ENCODE measurements around the gene ATAD3B.
"Not testable (repeated sequence)": the region's sequence is repeated elsewhere in the genome, so short reads cannot be mapped to it uniquely, and the experiment has no call there.

ATAD3B gene

GRCh38 chr1:1482856-1483255, 11.3 kb downstream of the ATAD3B start:
- no peak for TF ChIP-seq CTCF (IDR thresholded peaks at IDR 0.05; ENCODE audit: low read depth, low read length, missing control alignments)
- no peak overlapping the region for H3K4me3 ChIP-seq (replicated peaks; ENCODE audit: low read depth, low read length)
- no peak for DNase-seq (ENCODE audit: extremely low read depth, low read depth)

DNA sequence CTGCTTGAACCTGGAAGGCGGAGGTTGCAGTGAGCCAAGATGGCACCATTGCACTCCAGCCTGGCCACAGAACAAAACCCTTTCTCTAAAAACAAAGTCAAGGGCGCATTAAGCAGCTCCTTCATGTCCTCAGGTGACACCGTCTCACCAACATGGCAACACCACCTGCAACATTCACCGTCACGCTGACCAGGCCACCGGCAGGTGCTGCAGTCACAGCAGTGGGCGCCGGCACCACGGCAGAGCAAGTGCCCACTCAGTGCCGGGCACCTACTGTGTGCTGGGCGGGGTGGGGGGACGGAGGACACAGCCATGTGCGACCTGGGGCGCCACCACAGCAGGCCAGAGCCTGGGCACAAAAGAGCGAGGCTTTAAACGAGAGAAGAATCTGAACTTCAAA, 12.1 kb downstream of the ATAD3B start:
- no peak overlapping the region for H3K4me3 ChIP-seq (replicated peaks; ENCODE audit: low read depth, low read length)
- no peak for TF ChIP-seq CTCF (IDR thresholded peaks at IDR 0.05; ENCODE audit: low read depth, low read length, missing control alignments)
- DNase-seq (ENCODE audit: extremely low read depth, low read depth): no peak

DNA sequence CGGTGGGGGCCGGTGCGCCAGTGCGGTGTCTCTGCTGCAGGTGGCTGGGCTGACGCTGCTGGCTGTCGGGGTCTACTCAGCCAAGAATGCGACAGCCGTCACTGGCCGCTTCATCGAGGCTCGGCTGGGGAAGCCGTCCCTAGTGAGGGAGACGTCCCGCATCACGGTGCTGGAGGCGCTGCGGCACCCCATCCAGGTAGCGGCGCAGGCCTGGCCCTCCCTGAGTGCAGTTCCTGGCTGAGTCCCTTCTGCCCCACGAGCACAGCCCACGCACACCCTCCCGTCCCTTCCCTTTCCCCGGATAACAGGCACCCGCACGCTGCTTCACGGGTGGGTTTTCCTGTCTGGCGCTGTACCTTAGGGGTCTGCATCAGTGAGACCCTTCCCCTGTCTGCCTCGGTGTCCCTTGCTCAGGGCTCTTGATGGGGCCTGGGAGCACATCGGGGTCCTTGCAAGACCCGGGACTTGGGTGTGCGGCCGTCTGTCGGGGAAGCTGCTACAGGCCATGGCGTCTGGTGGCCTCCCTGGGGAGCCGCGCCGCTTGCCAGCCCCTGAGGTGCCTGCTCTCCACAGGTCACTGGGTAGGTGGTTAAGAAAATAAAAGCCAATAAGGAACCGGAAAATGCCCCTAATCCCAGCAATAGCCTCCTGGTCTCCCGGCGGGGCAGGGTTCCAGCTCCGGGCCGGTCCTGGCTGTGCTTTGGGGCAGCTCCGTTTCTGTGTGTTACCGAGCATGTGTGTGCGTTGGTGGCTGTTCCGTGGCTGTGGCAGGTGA, 13.6 kb downstream of the ATAD3B start:
- not testable (repeated sequence) for H3K4me3 ChIP-seq (replicated peaks; ENCODE audit: low read depth, low read length); DNase-seq (ENCODE audit: extremely low read depth, low read depth)

DNA sequence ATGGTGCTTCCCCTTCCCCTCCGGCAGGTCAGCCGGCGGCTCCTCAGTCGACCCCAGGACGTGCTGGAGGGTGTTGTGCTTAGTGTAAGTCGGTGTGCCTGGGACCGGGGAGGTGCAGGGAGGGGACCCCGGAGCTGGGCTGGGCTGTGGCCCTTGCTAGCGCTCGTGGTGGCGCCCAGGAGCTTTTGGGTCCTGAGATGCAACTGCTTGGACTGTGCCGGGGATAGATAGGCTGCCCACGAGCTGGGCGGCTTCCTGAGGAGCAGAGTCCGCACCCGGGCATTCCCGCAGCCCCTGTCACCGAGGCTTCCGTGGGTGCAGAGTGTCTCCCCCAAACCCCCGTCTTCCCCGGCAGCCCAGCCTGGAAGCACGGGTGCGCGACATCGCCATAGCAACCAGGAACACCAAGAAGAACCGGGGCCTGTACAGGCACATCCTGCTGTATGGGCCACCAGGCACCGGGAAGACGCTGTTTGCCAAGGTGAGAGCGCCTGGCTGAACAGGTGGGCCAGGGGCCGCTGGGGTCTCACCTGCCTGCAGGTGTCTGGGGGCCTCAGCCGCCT, 14.3 kb downstream of the ATAD3B start:
- DNase-seq (ENCODE audit: extremely low read depth, low read depth); H3K4me3 ChIP-seq (replicated peaks; ENCODE audit: low read depth, low read length): not testable (repeated sequence)

GRCh38 chr1:1487701-1488100, 16.1 kb downstream of the ATAD3B start:
- no peak overlapping the region for H3K4me3 ChIP-seq (replicated peaks; ENCODE audit: low read depth, low read length)
- no peak for TF ChIP-seq CTCF (IDR thresholded peaks at IDR 0.05; ENCODE audit: low read depth, low read length, missing control alignments)
- no peak for DNase-seq (ENCODE audit: extremely low read depth, low read depth)

DNA sequence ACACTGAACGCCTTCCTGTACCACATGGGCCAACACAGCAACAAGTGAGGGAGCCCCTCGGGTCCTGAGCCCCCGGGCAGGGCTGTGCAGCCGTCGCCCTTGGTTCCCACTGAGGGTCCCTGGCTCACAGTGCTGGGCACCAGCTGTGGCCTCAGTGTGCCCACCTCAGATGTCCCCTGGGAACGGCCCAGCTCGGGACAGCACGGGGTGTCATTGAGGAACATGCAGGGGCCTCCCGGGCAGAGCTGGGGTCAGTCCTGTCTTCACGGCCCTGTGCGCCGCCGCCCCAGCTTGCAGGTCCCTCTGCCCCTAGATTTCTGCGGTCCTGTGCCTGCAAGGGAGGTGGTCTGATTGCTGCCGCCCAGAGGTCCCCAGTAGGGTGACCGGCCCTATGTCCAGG, 17.7 kb downstream of the ATAD3B start:
- no peak overlapping the region for H3K4me3 ChIP-seq (replicated peaks; ENCODE audit: low read depth, low read length)
- DNase-seq (ENCODE audit: extremely low read depth, low read depth): no peak
- no peak for TF ChIP-seq CTCF (IDR thresholded peaks at IDR 0.05; ENCODE audit: low read depth, low read length, missing control alignments)

DNA sequence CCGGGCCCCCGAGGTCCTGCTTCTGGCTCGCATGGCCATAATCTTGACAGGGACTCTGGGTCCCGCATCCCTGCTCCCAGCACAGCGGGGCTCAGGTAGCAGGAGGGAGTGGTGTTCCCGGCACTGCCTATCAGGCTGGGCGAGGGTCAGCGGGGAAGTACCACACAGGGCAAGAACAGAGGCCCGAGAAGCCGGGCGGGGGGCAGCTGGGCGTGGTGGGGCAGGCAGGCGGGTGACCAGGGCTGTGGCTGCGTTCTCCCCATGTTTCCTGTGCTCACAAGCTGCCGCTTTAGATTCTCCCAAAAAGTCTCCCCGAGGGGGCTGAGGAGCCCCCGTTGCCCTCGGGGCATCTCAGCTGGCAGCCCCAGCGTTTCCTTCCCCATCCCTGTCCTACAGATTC, 18.3 kb downstream of the ATAD3B start:
- no peak for DNase-seq (ENCODE audit: extremely low read depth, low read depth)
- no peak overlapping the region for H3K4me3 ChIP-seq (replicated peaks; ENCODE audit: low read depth, low read length)
- no peak for TF ChIP-seq CTCF (IDR thresholded peaks at IDR 0.05; ENCODE audit: low read depth, low read length, missing control alignments)
